Measurements from ENCODE around the gene CD209.

The CD209 gene

DNA sequence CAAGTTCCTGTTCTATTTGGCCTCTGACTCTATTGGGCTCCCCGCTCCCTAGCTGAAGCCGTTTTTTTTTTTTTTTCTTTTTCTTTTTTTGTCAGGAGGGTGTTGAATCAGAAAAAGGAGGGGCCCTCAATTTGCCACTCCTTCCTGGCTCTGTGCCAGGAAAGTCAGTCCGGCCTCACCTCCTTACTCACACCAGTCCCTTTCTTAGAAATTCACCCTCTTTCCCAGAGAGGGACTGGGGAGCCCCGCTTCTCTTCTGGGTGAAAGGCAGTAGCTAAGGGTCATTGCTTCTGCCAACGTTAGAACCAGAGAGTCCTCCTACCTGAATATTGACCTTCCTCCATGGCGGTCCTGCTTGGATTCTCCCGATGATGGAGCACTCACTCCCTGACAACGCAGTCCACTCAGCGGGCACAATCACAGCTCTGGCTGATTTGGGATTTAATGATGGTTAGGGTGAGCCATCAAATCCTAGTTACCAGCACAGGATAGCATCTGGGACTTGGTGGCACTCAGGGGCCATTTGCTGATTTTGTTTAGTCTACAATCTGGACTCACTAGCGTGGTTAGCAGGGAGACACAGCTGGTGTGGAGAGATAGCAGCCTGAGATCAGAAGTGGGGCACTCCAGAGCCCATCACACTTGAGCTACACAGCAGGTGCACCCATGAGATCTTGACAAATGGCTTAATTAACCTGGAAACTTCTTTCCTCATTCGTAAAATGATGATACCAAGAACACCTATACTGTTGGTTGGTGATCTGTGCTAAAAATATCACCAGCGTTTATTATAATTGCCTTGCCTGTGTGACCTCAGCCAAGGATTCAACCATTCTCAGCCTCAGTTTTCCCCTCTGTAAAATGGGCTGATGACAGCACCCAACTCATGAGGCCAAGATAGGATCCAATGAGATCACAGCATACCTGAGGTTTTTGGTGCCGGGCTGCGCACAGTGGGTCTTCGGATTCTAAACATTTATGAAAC lies 47.6 kb downstream of the CD209 start:
- H3K4me3 ChIP-seq (ENCODE audit: low read depth, low read length) = no peak overlapping the region
- no peak for TF ChIP-seq ZNF335 (tag by site-specific recombination; conservative IDR thresholded peaks at IDR 0.05)
- TF ChIP-seq, protein P1, sequence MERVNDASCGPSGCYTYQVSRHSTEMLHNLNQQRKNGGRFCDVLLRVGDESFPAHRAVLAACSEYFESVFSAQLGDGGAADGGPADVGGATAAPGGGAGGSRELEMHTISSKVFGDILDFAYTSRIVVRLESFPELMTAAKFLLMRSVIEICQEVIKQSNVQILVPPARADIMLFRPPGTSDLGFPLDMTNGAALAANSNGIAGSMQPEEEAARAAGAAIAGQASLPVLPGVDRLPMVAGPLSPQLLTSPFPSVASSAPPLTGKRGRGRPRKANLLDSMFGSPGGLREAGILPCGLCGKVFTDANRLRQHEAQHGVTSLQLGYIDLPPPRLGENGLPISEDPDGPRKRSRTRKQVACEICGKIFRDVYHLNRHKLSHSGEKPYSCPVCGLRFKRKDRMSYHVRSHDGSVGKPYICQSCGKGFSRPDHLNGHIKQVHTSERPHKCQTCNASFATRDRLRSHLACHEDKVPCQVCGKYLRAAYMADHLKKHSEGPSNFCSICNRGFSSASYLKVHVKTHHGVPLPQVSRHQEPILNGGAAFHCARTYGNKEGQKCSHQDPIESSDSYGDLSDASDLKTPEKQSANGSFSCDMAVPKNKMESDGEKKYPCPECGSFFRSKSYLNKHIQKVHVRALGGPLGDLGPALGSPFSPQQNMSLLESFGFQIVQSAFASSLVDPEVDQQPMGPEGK (tag by site-specific recombination; IDR thresholded peaks at IDR 0.05) = peak; percentile 34; the same call in 1 of the 2 replicates
- TF ChIP-seq, protein P2, sequence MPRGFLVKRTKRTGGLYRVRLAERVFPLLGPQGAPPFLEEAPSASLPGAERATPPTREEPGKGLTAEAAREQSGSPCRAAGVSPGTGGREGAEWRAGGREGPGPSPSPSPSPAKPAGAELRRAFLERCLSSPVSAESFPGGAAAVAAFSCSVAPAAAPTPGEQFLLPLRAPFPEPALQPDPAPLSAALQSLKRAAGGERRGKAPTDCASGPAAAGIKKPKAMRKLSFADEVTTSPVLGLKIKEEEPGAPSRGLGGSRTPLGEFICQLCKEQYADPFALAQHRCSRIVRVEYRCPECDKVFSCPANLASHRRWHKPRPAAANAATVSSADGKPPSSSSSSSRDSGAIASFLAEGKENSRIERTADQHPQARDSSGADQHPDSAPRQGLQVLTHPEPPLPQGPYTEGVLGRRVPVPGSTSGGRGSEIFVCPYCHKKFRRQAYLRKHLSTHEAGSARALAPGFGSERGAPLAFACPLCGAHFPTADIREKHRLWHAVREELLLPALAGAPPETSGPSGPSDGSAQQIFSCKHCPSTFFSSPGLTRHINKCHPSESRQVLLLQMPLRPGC (tag by site-specific recombination; IDR thresholded peaks at IDR 0.05) = no peak
- TF ChIP-seq ZNF707 (tag by site-specific recombination; IDR thresholded peaks at IDR 0.05) = no peak
- no peak for TF ChIP-seq BCL11B (tag by site-specific recombination; IDR thresholded peaks at IDR 0.05; ENCODE audit: low read depth)
- TF ChIP-seq ZNF544 (tag by site-specific recombination; IDR thresholded peaks at IDR 0.05) = no peak
- TF ChIP-seq MYNN (tag by site-specific recombination; IDR thresholded peaks at IDR 0.05; ENCODE audit: borderline replicate concordance) = no peak
- TF ChIP-seq ZNF777 (tag by site-specific recombination; IDR thresholded peaks at IDR 0.05; ENCODE audit: borderline replicate concordance) = no peak
- TF ChIP-seq ZNF521 (tag by site-specific recombination; IDR thresholded peaks at IDR 0.05) = no peak
- no peak for TF ChIP-seq ZNF658 (tag by site-specific recombination; IDR thresholded peaks at IDR 0.05)
- peak; percentile 45; the same call in 1 of the 2 replicates for TF ChIP-seq ZBTB48 (tag by site-specific recombination; IDR thresholded peaks at IDR 0.05)
- TF ChIP-seq ZNF843 (tag by site-specific recombination; IDR thresholded peaks at IDR 0.05) = no peak
- TF ChIP-seq ZNF555 (tag by site-specific recombination; conservative IDR thresholded peaks at IDR 0.05) = no peak
- no peak for TF ChIP-seq ZNF677 (tag by site-specific recombination; IDR thresholded peaks at IDR 0.05)
- no peak for TF ChIP-seq REPIN1 (tag by site-specific recombination; IDR thresholded peaks at IDR 0.05; ENCODE audit: low read depth)
- TF ChIP-seq ZNF214 (tag by site-specific recombination; IDR thresholded peaks at IDR 0.05; ENCODE audit: borderline replicate concordance) = 0 out of 2 replicates have a peak, but pooled peaks have one; percentile 49
- no peak for TF ChIP-seq EGR2 (tag by site-specific recombination; IDR thresholded peaks at IDR 0.05; ENCODE audit: low read depth)
- TF ChIP-seq ZNF747 (tag by site-specific recombination; IDR thresholded peaks at IDR 0.05) = no peak
- TF ChIP-seq ZNF791 (tag by site-specific recombination; IDR thresholded peaks at IDR 0.05) = no peak
- no peak for TF ChIP-seq ZNF292 (tag by site-specific recombination; IDR thresholded peaks at IDR 0.05; ENCODE audit: borderline replicate concordance, low read depth)
- TF ChIP-seq, protein P3, sequence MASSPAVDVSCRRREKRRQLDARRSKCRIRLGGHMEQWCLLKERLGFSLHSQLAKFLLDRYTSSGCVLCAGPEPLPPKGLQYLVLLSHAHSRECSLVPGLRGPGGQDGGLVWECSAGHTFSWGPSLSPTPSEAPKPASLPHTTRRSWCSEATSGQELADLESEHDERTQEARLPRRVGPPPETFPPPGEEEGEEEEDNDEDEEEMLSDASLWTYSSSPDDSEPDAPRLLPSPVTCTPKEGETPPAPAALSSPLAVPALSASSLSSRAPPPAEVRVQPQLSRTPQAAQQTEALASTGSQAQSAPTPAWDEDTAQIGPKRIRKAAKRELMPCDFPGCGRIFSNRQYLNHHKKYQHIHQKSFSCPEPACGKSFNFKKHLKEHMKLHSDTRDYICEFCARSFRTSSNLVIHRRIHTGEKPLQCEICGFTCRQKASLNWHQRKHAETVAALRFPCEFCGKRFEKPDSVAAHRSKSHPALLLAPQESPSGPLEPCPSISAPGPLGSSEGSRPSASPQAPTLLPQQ (tag by site-specific recombination; IDR thresholded peaks at IDR 0.05) = no peak
- no peak for TF ChIP-seq ZNF514 (tag by site-specific recombination; IDR thresholded peaks at IDR 0.05)
- TF ChIP-seq, protein P4, sequence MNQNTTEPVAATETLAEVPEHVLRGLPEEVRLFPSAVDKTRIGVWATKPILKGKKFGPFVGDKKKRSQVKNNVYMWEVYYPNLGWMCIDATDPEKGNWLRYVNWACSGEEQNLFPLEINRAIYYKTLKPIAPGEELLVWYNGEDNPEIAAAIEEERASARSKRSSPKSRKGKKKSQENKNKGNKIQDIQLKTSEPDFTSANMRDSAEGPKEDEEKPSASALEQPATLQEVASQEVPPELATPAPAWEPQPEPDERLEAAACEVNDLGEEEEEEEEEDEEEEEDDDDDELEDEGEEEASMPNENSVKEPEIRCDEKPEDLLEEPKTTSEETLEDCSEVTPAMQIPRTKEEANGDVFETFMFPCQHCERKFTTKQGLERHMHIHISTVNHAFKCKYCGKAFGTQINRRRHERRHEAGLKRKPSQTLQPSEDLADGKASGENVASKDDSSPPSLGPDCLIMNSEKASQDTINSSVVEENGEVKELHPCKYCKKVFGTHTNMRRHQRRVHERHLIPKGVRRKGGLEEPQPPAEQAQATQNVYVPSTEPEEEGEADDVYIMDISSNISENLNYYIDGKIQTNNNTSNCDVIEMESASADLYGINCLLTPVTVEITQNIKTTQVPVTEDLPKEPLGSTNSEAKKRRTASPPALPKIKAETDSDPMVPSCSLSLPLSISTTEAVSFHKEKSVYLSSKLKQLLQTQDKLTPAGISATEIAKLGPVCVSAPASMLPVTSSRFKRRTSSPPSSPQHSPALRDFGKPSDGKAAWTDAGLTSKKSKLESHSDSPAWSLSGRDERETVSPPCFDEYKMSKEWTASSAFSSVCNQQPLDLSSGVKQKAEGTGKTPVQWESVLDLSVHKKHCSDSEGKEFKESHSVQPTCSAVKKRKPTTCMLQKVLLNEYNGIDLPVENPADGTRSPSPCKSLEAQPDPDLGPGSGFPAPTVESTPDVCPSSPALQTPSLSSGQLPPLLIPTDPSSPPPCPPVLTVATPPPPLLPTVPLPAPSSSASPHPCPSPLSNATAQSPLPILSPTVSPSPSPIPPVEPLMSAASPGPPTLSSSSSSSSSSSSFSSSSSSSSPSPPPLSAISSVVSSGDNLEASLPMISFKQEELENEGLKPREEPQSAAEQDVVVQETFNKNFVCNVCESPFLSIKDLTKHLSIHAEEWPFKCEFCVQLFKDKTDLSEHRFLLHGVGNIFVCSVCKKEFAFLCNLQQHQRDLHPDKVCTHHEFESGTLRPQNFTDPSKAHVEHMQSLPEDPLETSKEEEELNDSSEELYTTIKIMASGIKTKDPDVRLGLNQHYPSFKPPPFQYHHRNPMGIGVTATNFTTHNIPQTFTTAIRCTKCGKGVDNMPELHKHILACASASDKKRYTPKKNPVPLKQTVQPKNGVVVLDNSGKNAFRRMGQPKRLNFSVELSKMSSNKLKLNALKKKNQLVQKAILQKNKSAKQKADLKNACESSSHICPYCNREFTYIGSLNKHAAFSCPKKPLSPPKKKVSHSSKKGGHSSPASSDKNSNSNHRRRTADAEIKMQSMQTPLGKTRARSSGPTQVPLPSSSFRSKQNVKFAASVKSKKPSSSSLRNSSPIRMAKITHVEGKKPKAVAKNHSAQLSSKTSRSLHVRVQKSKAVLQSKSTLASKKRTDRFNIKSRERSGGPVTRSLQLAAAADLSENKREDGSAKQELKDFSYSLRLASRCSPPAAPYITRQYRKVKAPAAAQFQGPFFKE (tag by site-specific recombination; IDR thresholded peaks at IDR 0.05; ENCODE audit: borderline replicate concordance) = no peak
- no peak for TF ChIP-seq ZNF366 (tag by site-specific recombination; conservative IDR thresholded peaks at IDR 0.05)
- TF ChIP-seq ZNF600 (tag by site-specific recombination; IDR thresholded peaks at IDR 0.05) = no peak
- no peak for TF ChIP-seq ZBTB7A (tag by site-specific recombination; IDR thresholded peaks at IDR 0.05; ENCODE audit: low read depth)

More for the DNA sequence above, 47.6 kb downstream of the CD209 start:
- Histone ChIP-seq H3K36me3 (ENCODE audit: control insufficient read depth in 2 of 2, insufficient read depth in 1 of 2, low read length in 2 of 2) (no peaks in the 10 kb centered on the region), H3K4me1 (ENCODE audit: control insufficient read depth, insufficient read depth, low read length) (no peaks in the 10 kb centered on the region), H3K27ac (ENCODE audit: extremely low read depth, low read depth, low read length) (no peak overlapping the region), H3K9me3 (ENCODE audit: control insufficient read depth, insufficient read depth, low read depth, low read length) (no peaks in the 10 kb centered on the region)
- CTCF ChIA-PET = interaction anchor here (0.5 to 2.2 kb wide), 3 partner anchors 19 to 302 kb away, joined by 3 to 8 read pairs (median 3); partner anchors contain the start of gene TRAPPC5
- POLR2A ChIA-PET = interaction anchor here (0.6 to 1.8 kb wide), 3 partner anchors 14 to 1358 kb away, joined by 3 to 6 read pairs (median 3); no protein-coding TSS in a partner anchor

Measured in HEK293 (cell line).